ENCODE results near the gene KCNH1. TPM values are rescaled to one million over a fixed set of nuclear protein-coding genes. Genes with fewer than 3 reads are reported as not detected.

The KCNH1 gene, protein sequence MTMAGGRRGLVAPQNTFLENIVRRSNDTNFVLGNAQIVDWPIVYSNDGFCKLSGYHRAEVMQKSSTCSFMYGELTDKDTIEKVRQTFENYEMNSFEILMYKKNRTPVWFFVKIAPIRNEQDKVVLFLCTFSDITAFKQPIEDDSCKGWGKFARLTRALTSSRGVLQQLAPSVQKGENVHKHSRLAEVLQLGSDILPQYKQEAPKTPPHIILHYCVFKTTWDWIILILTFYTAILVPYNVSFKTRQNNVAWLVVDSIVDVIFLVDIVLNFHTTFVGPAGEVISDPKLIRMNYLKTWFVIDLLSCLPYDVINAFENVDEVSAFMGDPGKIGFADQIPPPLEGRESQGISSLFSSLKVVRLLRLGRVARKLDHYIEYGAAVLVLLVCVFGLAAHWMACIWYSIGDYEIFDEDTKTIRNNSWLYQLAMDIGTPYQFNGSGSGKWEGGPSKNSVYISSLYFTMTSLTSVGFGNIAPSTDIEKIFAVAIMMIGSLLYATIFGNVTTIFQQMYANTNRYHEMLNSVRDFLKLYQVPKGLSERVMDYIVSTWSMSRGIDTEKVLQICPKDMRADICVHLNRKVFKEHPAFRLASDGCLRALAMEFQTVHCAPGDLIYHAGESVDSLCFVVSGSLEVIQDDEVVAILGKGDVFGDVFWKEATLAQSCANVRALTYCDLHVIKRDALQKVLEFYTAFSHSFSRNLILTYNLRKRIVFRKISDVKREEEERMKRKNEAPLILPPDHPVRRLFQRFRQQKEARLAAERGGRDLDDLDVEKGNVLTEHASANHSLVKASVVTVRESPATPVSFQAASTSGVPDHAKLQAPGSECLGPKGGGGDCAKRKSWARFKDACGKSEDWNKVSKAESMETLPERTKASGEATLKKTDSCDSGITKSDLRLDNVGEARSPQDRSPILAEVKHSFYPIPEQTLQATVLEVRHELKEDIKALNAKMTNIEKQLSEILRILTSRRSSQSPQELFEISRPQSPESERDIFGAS
- polyA plus RNA-seq (2013, experiment 1 of 2; ENCODE audit: insufficient read length): 6.0 TPM
- 6.8 TPM for polyA plus RNA-seq (2013, experiment 2 of 2; ENCODE audit: insufficient read length)

DNA sequence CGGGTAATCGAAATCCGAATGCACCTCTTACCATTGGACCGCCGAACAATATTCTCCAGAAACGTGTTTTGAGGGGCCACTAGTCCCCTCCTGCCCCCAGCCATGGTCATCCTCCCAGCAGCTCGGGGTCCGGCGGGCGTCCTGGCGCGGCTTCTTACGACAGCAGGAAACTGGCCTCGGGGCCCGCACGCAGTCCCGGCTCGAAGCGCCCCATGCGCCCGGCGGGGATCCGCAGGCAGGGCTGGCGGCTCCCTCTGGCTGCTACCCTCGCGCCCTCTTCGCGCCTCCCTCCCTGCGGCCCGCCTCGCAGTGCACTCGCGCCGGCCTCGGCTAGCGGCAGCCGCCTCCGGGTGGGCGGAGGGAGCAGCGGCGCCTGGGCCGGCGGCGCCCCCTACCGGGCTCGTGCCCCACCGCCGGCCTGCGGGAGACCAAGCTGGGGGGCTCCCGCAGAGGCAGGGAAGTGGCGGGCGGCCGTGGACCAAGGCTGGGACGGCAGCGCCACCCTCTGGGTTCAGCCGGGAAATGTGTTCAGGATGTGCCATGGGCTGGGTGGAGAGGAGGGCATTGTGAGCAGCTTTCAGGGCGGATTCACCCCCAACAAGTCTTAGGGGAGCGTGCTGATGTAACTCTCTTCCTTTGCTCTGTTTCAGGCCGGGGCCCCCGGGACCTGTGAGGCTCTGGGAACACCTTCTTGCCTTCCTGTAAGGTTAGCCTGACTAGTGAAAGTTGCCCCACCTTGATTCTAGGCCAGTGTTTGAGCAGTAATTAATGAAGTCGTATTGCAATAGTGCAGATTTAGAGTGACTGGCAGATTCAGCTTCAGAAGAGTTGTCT lies at the start of gene KCNH1:
Gene KCNH1 (minus strand): TSS at position 313 of the 834 bp plus-strand sequence. CDS start 203 bp downstream, at position 110.
- DNase-seq: peak; percentile 91

DNA sequence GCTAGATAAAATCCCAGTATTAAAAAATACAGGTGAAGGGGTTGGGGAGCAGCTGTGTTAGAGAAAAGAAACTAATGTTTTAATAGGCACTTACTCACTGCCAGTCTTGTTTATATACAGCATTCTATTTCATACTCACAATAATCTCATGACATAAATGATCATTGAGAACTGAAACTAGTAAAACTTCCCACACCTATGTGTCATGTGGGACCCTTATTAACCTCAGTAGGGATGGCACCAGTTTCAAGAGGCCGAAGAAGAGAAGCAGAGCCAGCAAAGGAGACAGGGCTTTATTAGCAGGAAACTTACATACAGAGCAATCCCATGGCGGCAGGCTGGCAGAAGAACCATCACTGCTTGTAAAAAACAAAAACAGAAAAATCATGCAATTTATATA lies 48.8 kb upstream of the KCNH1 start:
- no peak for DNase-seq

DNA sequence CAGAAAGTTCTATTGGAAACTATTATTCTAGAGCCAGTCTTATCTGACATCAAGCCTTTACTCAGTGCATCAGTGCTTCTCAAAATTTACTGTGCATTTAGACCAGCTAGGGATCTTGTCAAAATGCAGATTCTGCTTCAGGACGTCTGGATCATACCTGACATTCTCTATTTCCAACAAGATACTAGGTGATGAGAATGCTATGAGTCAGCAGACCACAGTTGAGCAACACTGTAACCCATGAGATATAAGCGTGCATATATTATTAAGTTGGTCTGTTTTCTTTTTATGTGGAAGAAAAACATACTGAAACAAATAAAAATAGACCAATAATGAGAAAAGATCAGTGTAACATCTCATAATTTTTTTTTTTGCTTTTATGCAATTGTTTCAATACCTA lies 40.4 kb upstream of the KCNH1 start:
- DNase-seq: no peak

DNA sequence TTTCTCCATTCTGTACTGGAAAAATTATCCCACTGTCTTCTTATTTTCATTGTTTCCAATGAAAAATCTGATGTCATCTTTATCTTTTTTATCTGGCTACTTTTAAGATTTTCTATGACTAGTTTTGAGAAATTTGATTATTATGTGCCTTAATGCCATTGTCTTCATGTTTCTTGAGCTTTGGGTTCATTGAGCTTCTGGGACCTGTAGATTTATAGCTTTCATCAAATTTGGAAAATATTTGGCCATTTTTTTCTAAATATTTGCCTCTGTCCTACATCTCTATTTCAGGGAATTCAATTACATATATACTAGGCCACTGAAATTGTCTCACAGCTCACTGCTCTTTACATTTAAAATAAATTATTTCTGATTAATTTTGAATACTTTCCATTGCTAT lies 38.7 kb upstream of the KCNH1 start:
- no peak for DNase-seq

DNA sequence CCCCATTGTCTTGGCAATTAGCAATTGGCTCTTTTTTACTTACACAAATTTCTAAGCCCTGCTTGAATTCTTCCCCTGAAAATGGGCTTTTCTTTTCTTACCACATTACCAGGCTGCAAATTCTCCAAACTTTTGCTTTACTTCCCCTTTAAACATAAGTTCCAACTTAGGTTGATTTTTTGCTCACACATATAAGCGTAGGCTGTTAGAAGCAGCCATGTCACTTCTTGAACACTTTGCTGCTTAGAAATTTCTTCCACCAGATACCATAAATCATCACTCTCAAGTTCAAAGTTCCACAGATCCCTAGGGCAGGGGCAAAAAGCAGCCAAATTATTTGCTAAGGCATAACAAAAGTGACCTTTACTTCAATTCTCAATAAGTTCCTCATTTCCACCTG lies 35.4 kb upstream of the KCNH1 start:
- DNase-seq: no peak

DNA sequence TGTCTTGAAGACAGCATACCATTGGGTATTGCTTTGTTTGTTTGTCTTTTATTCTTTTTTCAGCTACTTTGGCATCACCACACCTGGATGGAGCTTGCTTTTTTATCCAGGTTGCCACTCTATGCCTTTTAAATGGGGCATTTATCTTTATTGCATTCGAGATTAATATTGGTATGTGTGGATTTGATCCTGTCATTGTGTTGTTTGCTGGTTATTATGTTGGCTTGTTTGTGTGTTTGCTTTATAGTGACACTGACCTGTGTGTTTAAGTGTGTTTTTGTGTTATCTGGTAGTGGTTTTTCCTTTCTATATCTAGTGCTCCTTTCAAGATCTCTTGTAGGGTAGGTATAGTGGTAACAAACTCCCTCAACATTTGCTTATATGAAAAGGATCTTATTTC lies 24.9 kb upstream of the KCNH1 start:
- DNase-seq: no peak

DNA sequence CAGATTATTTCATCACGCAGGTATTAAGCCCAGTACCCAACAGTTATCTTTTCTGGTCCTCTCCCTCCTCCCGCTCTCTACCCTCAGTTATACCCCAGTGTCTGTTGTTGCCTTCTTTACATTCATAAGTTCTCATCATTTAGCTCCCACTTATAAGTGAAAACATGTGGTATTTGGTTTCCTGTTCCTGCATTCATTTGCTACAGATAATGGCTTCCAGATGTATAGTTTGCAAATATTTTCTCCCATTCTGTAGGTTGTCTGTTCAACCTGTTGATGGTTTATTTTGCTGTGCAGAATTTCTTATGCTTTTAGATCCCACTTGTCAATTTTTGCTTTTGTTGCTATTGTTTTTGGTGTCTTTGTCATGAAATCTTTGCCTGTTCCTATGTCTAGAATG lies 21.1 kb upstream of the KCNH1 start:
- peak; percentile 47 for DNase-seq

DNA sequence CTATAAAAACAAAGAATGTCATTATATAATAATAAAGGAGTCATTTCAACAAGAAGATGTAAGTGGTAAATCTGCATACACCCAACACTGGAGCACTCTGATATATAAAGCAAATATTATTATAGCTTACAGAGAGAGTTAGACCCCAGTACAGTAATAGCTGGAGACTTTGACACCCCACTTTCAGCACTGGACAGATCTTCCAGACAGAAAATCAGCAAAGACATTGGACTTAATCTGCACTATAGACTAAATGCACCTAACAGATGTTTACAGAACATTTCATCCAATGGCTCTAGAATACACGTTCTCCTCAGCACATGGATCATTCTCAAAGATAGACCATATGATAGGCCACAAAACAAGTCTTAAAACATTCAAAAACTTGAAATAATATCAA lies 20.0 kb upstream of the KCNH1 start:
- DNase-seq: no peak

DNA sequence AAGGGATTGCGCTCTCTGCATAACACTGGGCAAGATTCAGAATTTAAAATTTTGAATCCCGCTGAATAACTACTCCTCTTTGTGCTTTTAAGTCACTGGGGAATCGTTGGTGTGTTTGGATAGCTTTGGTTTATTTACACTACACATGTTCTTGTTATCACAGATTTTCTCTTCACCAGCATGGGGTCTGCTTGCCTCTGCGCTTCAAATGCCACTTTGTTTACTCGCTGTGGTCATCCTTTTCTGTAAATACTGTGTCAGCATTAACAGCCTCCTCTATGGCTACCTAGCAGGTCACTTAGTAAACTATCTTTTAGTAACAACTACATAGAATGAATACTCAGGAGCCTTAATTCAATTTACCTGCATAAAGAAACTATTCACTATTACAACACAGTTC lies 14.4 kb upstream of the KCNH1 start:
- DNase-seq: no peak

DNA sequence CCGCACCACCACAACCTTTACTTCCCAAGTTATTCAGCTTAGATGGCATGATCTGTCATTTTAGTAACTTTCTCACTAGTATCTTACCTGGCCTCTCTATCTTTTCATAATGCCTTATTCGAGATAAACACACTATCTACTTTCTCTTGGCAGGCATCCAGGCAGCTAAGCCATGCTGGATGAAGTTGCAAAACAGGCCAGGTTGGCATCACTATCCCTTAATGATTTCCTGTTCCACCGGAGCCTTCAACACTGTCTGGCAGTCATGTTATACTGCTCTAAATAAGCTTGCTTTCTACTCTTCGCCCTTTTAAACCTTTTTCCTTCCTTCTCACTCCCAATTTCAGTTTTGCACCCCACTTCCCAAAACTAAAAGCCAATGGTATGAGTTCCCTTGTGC lies 12.0 kb upstream of the KCNH1 start:
- no peak for DNase-seq

DNA sequence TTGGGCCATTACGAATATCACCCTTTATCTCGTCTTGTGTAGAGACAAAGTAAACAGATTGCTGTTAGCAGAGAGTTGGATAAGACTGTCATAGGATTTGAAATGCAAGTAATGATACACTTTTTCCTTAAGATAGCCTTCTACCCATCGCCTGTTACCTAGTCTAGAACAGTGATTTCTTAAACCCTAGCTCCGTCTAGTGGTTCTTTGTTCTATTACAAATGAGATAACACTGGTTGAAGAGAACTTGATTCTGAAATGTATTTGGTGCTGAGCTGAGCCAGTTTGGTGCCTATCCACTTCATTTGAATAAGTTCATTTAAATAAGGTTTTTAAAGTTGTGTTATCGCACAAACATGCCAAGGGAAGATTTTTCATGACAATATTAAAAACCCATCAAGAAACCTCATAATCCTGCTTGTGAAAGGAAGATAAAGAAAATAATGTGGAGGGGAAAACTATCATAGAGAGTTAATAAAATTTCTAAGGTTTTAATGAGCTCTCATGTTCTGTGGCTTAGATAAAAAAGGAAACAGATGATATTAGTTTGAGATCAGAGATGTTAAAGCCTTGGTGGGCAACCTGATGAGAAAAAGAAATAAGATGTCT lies 1.5 kb upstream of the KCNH1 start:
- peak; percentile 72 for DNase-seq

DNA sequence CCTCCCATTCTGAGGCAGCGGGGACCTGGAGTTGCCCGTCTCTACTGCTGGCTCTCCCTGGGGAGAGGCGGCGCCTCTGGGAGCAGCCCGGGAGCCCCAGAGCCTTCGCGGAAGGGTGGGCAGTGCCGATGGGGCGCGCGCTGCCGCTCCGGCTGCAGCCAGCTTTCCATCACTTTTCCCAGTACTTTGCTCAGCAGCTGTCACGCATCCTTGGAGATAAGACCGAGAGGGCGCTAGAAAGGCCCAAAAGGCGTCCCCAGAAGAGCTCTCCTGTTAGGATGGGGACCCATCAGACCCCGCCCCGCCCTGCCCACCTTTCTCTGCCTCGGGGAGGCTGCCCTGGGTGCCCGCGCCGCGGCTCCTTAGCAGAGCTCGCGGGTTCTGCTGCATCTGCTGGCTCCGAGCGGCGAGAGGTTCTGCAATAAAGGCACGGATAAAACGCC lies 534 bp downstream of the KCNH1 start:
- DNase-seq: peak; percentile 11

DNA sequence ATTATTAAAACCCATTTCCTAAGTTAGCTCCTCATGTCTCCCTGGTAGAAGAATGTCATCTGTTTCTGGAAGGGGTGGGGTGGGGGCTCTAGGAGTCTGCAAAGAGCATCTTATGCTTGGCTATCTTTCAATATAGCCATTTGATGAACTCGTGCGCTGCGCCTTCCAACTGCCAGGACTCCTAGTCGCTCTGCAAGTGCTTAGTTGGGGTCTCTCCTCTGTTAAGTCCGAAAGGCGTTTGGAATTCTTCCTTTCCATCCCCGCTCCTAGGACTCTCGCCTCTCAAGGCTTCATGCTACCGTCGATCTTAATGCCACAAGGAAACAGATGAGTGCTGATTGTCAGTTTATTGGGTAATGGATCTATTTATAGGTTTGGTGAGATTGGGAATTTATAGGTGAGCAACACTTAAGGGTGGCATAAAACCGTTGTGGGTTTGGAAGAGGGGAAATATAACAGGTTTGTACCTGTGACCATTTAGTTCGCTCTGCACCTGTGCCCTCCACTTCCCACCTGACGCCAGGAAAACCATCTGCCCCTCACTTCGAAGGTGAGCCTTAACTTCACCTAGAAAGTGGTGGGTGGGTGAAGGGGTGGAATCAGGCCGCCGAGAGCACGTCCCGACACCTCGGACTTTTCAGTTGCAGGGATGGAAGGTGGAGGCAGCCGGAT lies 1.1 kb downstream of the KCNH1 start:
- DNase-seq: no peak

DNA sequence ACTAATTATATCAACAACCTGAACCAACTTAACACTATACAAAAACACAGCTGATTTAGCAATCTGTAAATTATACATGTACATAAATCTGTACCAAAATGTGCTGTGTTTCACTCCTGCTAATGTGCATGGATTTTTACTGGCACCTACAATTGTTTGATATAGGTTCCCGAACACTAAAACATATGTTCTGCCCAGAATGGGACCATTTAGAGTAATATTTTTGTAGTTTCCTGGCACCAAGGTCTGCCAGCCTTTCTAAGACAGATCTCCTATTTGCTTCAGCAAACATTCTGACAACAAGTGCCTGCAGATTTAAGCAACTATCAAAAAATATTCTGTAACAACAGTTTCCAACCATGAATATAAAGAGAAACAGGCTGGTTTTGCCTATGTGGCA lies 4.2 kb downstream of the KCNH1 start:
- no peak for DNase-seq

DNA sequence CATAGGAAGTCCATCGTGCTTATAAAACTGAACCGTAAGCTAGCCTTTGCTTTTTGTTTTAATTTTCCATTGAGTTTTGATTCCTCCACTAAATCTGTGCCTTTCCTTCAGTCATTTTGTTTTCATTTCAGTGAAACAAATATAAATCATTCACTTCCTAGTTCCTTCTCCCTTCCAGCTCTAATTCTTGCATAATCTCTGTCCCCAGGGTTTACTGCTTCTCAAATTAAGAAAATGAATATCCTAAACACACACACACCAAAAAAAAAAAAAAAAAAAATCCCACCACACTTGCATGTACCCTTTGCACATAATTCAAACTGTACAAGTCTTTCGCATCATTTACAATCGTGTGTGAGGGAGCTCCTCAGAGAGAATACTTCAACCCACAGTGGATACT lies 6.8 kb downstream of the KCNH1 start:
- peak; percentile 20 for DNase-seq

DNA sequence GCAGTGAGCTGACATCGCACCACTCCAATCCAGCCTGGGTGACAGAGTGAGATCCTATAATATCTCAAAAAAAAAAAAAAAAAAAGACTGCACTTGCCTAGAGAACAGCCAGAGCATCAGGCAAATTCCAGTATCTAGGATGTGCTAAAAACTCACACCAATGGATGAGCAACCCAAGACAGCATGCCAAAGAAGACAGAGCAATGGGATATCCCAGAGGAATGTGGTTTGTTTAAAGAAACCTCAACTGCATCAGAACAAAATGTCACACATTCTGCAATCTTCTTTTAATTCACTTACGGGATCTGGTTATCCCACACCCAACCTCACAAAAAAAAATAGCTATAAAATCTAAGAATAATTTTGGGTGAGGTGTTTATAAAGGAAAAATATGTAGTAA lies 7.3 kb downstream of the KCNH1 start:
- peak; percentile 92 for DNase-seq

DNA sequence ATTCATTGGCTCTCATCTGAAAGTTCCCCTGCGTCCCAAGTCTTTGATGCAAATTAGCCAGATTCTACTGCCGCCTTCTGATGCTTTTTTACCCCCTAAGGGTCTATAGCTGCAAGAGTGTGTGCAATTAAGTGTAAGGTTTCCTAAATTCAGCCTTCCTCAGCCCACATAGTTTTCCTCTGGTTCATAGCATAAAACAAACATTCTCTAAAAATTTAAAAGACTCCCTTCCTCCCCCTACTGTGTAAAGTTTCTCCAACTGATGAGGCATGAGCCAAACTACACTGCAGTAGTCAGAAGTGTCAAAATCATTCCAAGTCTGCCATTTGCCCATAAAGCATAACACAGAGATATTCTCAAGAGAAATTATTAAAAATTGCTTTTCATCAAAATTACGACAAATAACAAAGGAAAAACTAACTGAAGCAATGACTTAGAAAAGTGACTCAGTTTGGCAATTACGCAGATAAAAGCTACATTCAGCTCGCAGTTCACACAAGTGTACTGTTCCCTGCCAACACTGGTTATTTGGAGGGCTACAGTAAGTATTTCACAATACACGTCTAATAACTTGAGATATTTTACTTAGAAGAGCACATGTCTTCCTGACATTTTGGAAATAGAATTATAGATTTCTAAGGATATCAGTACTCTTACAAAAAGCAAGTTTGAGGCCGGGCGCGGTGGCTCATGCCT lies 15.4 kb downstream of the KCNH1 start:
- peak; percentile 79 for DNase-seq

DNA sequence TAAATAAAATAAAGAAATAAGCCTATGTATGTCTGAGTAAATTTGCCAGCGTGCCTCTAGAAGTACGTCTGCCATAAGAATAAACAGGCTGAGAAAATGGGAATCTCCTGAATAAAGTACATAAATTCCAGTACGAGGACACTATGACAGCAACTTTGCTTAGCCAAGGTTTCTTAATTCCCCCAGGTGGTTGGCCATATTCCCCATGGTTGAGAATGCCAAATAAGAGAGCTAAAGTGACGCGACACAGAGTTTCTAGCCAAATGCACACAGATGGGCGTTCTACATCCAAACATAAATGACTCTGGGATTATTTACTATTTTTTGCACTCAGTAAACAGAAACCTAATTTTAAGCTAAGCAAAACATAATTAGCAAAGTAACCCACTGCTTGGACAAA lies 19.5 kb downstream of the KCNH1 start:
- DNase-seq: no peak

DNA sequence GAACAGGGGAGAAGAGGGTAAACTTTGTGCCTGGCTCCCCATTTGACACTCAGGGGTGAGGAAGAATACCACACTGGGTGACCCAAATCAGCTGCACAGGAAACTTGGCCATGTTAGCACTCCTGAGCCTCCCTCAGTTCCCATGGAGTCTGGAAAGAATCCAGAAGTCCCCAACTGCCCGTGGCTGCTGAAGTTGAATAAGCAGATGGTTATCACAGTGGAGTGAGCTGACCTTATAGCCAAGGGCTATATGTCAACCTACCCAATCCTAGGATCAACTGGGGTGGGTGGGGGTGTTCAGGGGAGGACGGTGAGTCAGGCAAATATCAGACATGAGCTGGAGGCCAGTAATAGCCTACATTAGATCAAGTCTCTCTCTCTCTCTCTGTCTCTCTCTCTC lies 20.4 kb downstream of the KCNH1 start:
- no peak for DNase-seq

DNA sequence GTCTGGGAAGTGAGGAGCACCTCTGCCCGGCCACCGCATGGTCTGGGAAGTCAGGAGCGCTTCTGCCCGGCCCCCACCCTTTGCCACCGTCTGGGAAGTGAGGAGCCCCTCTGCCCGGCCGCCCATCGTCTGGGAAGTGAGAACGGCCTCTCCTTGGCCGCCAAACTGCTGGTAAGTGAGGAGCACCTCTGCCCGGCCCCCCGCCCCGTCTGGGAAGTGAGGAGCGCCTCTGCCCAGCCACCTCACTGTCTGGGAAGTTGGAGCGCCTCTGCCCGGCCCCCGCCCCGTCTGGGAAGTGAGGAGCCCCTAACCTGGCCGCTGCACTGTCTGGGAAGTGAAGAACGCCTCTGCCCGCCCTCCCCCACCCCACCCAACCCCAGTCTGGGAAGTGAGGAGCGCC lies 22.6 kb downstream of the KCNH1 start:
- DNase-seq: no peak

DNA sequence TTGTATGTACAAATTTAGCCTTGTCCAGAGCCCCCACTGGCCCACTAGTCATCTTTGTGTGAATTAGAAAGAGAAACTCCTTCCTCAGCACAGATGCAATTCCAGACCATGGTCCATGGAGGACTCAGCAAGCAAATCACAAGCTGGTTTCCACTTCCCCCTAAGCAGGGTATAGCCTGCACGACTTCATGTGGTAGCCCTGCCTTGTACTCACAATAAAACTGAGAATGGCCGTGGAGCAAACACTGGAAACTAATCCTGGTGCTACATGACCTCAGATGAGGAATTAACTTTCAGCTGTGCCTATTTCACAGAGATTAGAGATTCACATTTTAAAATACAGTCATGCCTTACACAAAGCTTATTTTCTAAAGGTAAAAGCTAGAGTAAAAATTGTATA lies 32.5 kb downstream of the KCNH1 start:
- DNase-seq: no peak

All from fibroblast of skin of scalp (primary cell).